CD4-positive, alpha-beta T cell treated with Interleukin-4 for 4 hours (primary cell): ENCODE results near the gene SRRM3.
A peak's percentile ranks its signal among the peaks of the same experiment; 100 is the strongest.
"Not testable (repeated sequence)": the region's sequence is repeated elsewhere in the genome, so short reads cannot be mapped to it uniquely, and the experiment has no call there.

Experiments used
- DNase-seq: peaks from one replicate; pipeline ENCODE4 v3.0.0-alpha.2; 2020

The SRRM3 gene

GRCh38 chr7:76292911-76293310 is 91.2 kb downstream of the SRRM3 start:
- not testable (repeated sequence) for DNase-seq

GRCh38 chr7:76293407-76293901 is 91.8 kb downstream of the SRRM3 start:
- DNase-seq: no peak

GRCh38 chr7:76294344-76295024 is 92.8 kb downstream of the SRRM3 start:
- no peak for DNase-seq

GRCh38 chr7:76296743-76297740 is 95.3 kb downstream of the SRRM3 start:
- no peak for DNase-seq

- no peak for DNase-seq
These were observed 98.6 kb downstream of the SRRM3 start for GRCh38 chr7:76300166-76300731.

- no peak for DNase-seq
These were observed 99.3 kb downstream of the SRRM3 start for GRCh38 chr7:76301000-76301399.

GRCh38 chr7:76302347-76303201 is 100.9 kb downstream of the SRRM3 start, which contains the start of gene HSPB1:
HSPB1 (plus strand) TSS chr7:76302673; CDS start chr7:76302713, 40 bp downstream.
- DNase-seq: peak; percentile 81

- peak; percentile 72 for DNase-seq
These were observed 101.8 kb downstream of the SRRM3 start for GRCh38 chr7:76303202-76304147.

GRCh38 chr7:76304888-76305375 is 103.2 kb downstream of the SRRM3 start:
- no peak for DNase-seq

GRCh38 chr7:76308874-76309273 is 107.2 kb downstream of the SRRM3 start:
- not testable (repeated sequence) for DNase-seq

- DNase-seq: not testable (repeated sequence)
These were observed 107.8 kb downstream of the SRRM3 start for GRCh38 chr7:76309341-76310101.

- DNase-seq: no peak
These were observed 108.6 kb downstream of the SRRM3 start for GRCh38 chr7:76310102-76310957.

GRCh38 chr7:76311838-76312237 is 110.1 kb downstream of the SRRM3 start:
- not testable (repeated sequence) for DNase-seq

- peak; percentile 93 for DNase-seq
These were observed 112.5 kb downstream of the SRRM3 start for GRCh38 chr7:76314042-76314721.

GRCh38 chr7:76314740-76315139 is 113.0 kb downstream of the SRRM3 start:
- DNase-seq: not testable (repeated sequence)

GRCh38 chr7:76315364-76315763 is 113.7 kb downstream of the SRRM3 start:
- no peak for DNase-seq

- no peak for DNase-seq
These were observed 115.5 kb downstream of the SRRM3 start for GRCh38 chr7:76316984-76317781.
